K562 (cell line): ENCODE measurements around the gene UBE2U. TPM values are rescaled to one million over a fixed set of nuclear protein-coding genes. Genes with fewer than 3 reads are reported as not detected.

Experiments
- ATAC-seq: fragments of 200-7000 bp; cut with Tn5 transposase; 3 replicates; pipeline ENCODE4 v1.9.1; 2020; ENCODE audit warnings: moderate library complexity
- BruUV-seq: library from RNA; stranded (reverse); fragments of 400-500 nt; replicated peaks from 2 replicates; lab custom pipeline; 2021; lab: Mats Ljungman, UMichigan
- CTCF ChIA-PET: fragments of 300-600 bp; formaldehyde crosslinking; extraction: SDS; loops from one replicate; lab custom pipeline; 2021; ENCODE audit warnings: low intra/inter-chr PET ratio; lab: Yijun Ruan, JAX
- POLR2A ChIA-PET: fragments of 300-600, 350-650 bp; sonication (Branson Sonifier 250); formaldehyde crosslinking; extraction: SDS; loops from one replicate; lab custom pipeline; 2021; ENCODE audit warnings: antibody characterized with exemption, inconsistent platforms; lab: Yijun Ruan, JAX
- DNase-seq, 4 experiments: peaks; one replicate each; pipeline versions ENCODE4 v3.0.0 to v3.0.0-alpha.2; 2011 to 2018; ENCODE audit warnings: low spot score in 3 of 4, mixed read lengths in 3 of 4; ENCODE audit errors: extremely low read depth in 1 of 4
- FAIRE-seq: peaks from 2 replicates; lab custom pipeline; 2011; peaks lifted over from hg19 to GRCh38; lab: Jason Lieb, UNC
- H2AFZ ChIP-seq: 2 replicates; pipeline ENCODE4 v1.6.0; 2011; ENCODE audit warnings: low read depth, low read length, control low read depth, inconsistent platforms
- H3K27ac ChIP-seq: fragments of 200-600 bp; 3 replicates; pipeline ENCODE4 v1.8.0; 2011; ENCODE audit warnings: low read depth, mild to moderate bottlenecking, control low read depth, inconsistent platforms, low read length, moderate library complexity, mixed read lengths; ENCODE audit errors: extremely low read depth
- H3K27me3 ChIP-seq, 2 experiments: fragments of 300-600 bp in 1 of 2; 2 replicates in 1 of 2; 3 replicates in 1 of 2; pipeline versions ENCODE4 v1.6.0 to v1.8.0; 2011; ENCODE audit warnings: inconsistent platforms in 2 of 2, low read length in 2 of 2, mild to moderate bottlenecking in 1 of 2, mixed read lengths in 1 of 2, moderate library complexity in 1 of 2; ENCODE audit not compliant: control insufficient read depth in 2 of 2, insufficient read depth in 2 of 2
- H3K36me3 ChIP-seq: fragments of 300-600 bp; 3 replicates; pipeline ENCODE4 v1.8.0; 2011; ENCODE audit warnings: mild to moderate bottlenecking, low read length, inconsistent platforms; ENCODE audit not compliant: control insufficient read depth, insufficient read depth
- H3K4me1 ChIP-seq, 2 experiments: fragments of 200-600 bp in 1 of 2; replicated peaks in 1 of 2; 2 replicates in 1 of 2; 3 replicates in 1 of 2; pipeline versions ENCODE4 v1.5.1 to v1.8.0; 2011; ENCODE audit warnings: inconsistent platforms in 2 of 2, low read length in 2 of 2, mild to moderate bottlenecking in 1 of 2, mixed read lengths in 1 of 2, moderate library complexity in 1 of 2; ENCODE audit not compliant: control insufficient read depth in 2 of 2, insufficient read depth in 2 of 2
- H3K4me2 ChIP-seq: 2 replicates; pipeline ENCODE4 v1.6.1; 2011; ENCODE audit warnings: low read length, control low read depth, inconsistent platforms, mixed read lengths; ENCODE audit not compliant: insufficient read depth
- H3K4me3 ChIP-seq: fragments of 200-600 bp; sonication (generic), shearing (Covaris generic); 2 replicates; pipeline ENCODE4 v1.5.1; 2016; ENCODE audit warnings: control low read depth, inconsistent platforms
- H3K79me2 ChIP-seq: fragments of 200-600 bp; 3 replicates; pipeline ENCODE4 v1.8.0; 2011; ENCODE audit warnings: low read length, inconsistent platforms; ENCODE audit not compliant: control insufficient read depth, insufficient read depth
- H3K9ac ChIP-seq, 2 experiments: 2 replicates each; pipeline versions ENCODE4 v1.6.0 to v1.6.1; 2011; ENCODE audit warnings: low read depth in 2 of 2, low read length in 2 of 2, control low read depth in 1 of 2, inconsistent platforms in 1 of 2, mild to moderate bottlenecking in 1 of 2, mixed read lengths in 1 of 2; ENCODE audit not compliant: insufficient read depth in 1 of 2
- H3K9me1 ChIP-seq: one replicate; pipeline ENCODE4 v1.6.0; 2011; ENCODE audit warnings: inconsistent platforms, mild to moderate bottlenecking, low read length, moderate library complexity; ENCODE audit not compliant: control insufficient read depth, insufficient read depth
- H3K9me3 ChIP-seq: replicated peaks from 2 replicates; pipeline ENCODE4 v1.5.1; 2011; ENCODE audit warnings: low read depth, low read length, inconsistent platforms; ENCODE audit not compliant: control insufficient read depth, insufficient read depth
- H4K20me1 ChIP-seq: replicated peaks from 2 replicates; pipeline ENCODE4 v1.6.1; 2011; ENCODE audit warnings: low read length, inconsistent platforms, mixed read lengths; ENCODE audit not compliant: control insufficient read depth, insufficient read depth
- WGBS: fragments of 100-300 bp; shearing (Covaris generic); methylation state at CpG from one replicate; pipeline ENCODE4 v1.1.6; 2016; ENCODE audit warnings: low coverage, mixed read lengths; ENCODE audit not compliant: insufficient coverage; ENCODE audit errors: missing lambda C conversion rate; 5-methylcytosine and 5-hydroxymethylcytosine counted together
- in situ Hi-C: fragments of 300-500 bp; cut with MboI; formaldehyde crosslinking; loops from 4 replicates; pipeline ENCODE4 v1.15.0; 2018; ENCODE audit warnings: inconsistent platforms, mixed read lengths
- intact Hi-C: fragments of 100-400 bp; cut with micrococcal nuclease; formaldehyde crosslinking; loops from 2 replicates; pipeline ENCODE4 v1.14.2; 2022
- polyA plus RNA-seq, 8 experiments: library from polyadenylated mRNA; depleted of rRNA in 4 of 8; stranded (reverse) in 5 of 8; unstranded in 3 of 8; fragments of >200 nt; fragmentation: Nextera tagmentation in 2 of 8; fragmentation: Illumina TruSeq in 1 of 8; extraction: Ambion mirVana in 2 of 8; extraction: Trizol in 1 of 8; gene quantifications; 2 replicates each; pipeline versions ENCODE4 v1.2.1 to v1.2.3, GENCODE V29; 2011 to 2014; ENCODE audit warnings: inconsistent platforms in 1 of 8, missing spikeins in 1 of 8
- total RNA-seq, 7 experiments: library from RNA; depleted of rRNA in 6 of 7; stranded (reverse); fragments of >200 nt in 6 of 7; fragmentation: Illumina TruSeq in 2 of 7; extraction: Trizol in 2 of 7; gene quantifications; 2 replicates each; pipeline versions ENCODE4 v1.2.1 to v1.2.3, GENCODE V29; 2011 to 2021; ENCODE audit warnings: low replicate concordance in 1 of 7
- TF ChIP-seq, protein P1 (sequence below), 3 experiments: fragments of 200-800 bp in 1 of 3; fragments of 250-450 bp in 1 of 3; fragments of 450-650 bp in 1 of 3; sonication (Bioruptor Pico) in 1 of 3; sonication (Bioruptor generic) in 1 of 3; formaldehyde crosslinking in 1 of 3; IDR thresholded peaks; 2 replicates each; pipeline versions ENCODE4 v1.6.1 to v1.8.0; 2016 to 2022; ENCODE audit warnings: mild to moderate bottlenecking in 2 of 3, missing genetic modification characterization in 2 of 3, missing compliant biosample characterization in 1 of 3, moderate library complexity in 1 of 3

Gene UBE2U
- total and polyA plus RNA-seq, 9 of the 15 experiments (the other 6 are each of a cell fraction or from before 2014, with no cell fraction given), result not detected

DNA sequence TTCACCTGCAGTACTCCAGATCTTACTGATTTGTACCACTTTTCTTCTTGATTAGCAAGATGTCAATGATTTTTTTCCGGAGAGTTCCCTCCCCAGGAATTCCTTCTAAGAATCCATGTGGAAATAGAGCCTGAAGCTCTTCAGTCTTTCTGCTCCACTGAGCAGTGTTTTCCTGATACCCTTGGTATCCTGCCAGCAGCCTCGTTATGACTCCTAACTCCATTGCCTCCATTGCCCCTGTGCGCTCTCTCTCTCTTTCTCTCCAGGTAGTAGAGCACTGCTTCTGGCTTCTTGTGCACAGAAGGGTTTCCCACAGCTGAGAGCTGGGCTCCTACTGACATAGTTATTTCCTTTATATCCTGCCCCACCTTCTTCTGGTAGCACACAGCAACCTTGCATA is 12.2 kb downstream of the UBE2U start:
- WGBS, result 0% methylated on average over 2 of the region's 3 CpGs
- intact Hi-C loops, result no loop called here
- H3K9ac ChIP-seq, result no peak overlapping the region
- H3K4me2 ChIP-seq, result no peak overlapping the region
- DNase-seq, result no peak
- CTCF ChIA-PET, result no interaction called here
- TF ChIP-seq, protein P1, sequence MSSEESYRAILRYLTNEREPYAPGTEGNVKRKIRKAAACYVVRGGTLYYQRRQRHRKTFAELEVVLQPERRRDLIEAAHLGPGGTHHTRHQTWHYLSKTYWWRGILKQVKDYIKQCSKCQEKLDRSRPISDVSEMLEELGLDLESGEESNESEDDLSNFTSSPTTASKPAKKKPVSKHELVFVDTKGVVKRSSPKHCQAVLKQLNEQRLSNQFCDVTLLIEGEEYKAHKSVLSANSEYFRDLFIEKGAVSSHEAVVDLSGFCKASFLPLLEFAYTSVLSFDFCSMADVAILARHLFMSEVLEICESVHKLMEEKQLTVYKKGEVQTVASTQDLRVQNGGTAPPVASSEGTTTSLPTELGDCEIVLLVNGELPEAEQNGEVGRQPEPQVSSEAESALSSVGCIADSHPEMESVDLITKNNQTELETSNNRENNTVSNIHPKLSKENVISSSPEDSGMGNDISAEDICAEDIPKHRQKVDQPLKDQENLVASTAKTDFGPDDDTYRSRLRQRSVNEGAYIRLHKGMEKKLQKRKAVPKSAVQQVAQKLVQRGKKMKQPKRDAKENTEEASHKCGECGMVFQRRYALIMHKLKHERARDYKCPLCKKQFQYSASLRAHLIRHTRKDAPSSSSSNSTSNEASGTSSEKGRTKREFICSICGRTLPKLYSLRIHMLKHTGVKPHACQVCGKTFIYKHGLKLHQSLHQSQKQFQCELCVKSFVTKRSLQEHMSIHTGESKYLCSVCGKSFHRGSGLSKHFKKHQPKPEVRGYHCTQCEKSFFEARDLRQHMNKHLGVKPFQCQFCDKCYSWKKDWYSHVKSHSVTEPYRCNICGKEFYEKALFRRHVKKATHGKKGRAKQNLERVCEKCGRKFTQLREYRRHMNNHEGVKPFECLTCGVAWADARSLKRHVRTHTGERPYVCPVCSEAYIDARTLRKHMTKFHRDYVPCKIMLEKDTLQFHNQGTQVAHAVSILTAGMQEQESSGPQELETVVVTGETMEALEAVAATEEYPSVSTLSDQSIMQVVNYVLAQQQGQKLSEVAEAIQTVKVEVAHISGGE (CRISPR knock-in tag; IDR thresholded peaks at IDR 0.05), result no peak
- TF ChIP-seq, all 486 proteins: peak for 0
- H4K20me1 ChIP-seq, result no peaks in the 10 kb centered on the region
- no peaks in the 10 kb centered on the region; a peak in 1 of 5 replicates for H3K27me3 ChIP-seq
- no peak overlapping the region for H3K4me3 ChIP-seq
- FAIRE-seq, result no peak
- in situ Hi-C loops, result no loop called here
- POLR2A ChIA-PET, result no interaction called here
- no peak for ATAC-seq
- BruUV-seq, result no TSS peak
- no peaks in the 10 kb centered on the region for H3K36me3 ChIP-seq
- H3K9me1 ChIP-seq, result no peaks in the 10 kb centered on the region
- no peak overlapping the region for H3K27ac ChIP-seq
- H3K79me2 ChIP-seq, result no peaks in the 10 kb centered on the region
- no peak overlapping the region for H2AFZ ChIP-seq
- no peaks in the 10 kb centered on the region for H3K4me1 ChIP-seq
- no peaks in the 10 kb centered on the region for H3K9me3 ChIP-seq
